MM.1S (cell line): ENCODE data around the gene STX12.
"Not testable (repeated sequence)": the region's sequence is repeated elsewhere in the genome, so short reads cannot be mapped to it uniquely, and the experiment has no call there.

Experiments used
- EZH2 ChIP-seq: fragments of 300-600 bp; sonication (generic); optimal IDR thresholded peaks from 2 replicates; pipeline ENCODE3; 2017; ENCODE audit warnings: low read depth, mild to moderate bottlenecking, antibody characterized with exemption, low read length, mixed read lengths
- TF ChIP-seq, protein P1 (sequence below): fragments of 300-600 bp; sonication (generic); IDR thresholded peaks from 2 replicates; pipeline ENCODE4 v1.5.1; 2016; ENCODE audit warnings: antibody characterized with exemption, low read length, mixed read lengths

DNA sequence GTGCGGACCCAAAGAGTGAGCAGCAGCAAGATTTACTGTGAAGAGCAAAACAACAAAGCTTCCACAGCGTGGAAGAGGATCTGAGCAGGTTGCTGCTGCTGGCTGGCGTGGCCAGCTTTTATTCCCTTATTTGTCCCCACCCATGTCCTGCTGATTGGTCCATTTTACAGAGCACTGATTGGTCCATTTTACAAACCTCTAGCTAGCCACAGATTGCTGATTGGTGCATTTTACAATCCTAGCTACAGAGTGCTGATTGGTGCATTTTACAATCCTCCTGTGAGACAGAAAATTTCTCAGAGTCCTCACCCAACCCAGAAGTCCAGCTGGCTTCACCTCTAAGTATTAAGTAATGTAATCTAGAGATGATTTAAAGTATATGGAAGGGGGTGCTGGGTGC lies 17.3 kb downstream of the STX12 start:
- TF ChIP-seq, protein P1, sequence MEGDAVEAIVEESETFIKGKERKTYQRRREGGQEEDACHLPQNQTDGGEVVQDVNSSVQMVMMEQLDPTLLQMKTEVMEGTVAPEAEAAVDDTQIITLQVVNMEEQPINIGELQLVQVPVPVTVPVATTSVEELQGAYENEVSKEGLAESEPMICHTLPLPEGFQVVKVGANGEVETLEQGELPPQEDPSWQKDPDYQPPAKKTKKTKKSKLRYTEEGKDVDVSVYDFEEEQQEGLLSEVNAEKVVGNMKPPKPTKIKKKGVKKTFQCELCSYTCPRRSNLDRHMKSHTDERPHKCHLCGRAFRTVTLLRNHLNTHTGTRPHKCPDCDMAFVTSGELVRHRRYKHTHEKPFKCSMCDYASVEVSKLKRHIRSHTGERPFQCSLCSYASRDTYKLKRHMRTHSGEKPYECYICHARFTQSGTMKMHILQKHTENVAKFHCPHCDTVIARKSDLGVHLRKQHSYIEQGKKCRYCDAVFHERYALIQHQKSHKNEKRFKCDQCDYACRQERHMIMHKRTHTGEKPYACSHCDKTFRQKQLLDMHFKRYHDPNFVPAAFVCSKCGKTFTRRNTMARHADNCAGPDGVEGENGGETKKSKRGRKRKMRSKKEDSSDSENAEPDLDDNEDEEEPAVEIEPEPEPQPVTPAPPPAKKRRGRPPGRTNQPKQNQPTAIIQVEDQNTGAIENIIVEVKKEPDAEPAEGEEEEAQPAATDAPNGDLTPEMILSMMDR: not testable (repeated sequence)
- TF ChIP-seq EZH2: not testable (repeated sequence)
